Occipital lobe (tissue), 2 donors: ENCODE measurements around the gene COLEC11. TPM values are rescaled to one million over a fixed set of nuclear protein-coding genes. Genes with fewer than 3 reads are reported as not detected.
"Not testable (repeated sequence)": the region's sequence is repeated elsewhere in the genome, so short reads cannot be mapped to it uniquely, and the experiment has no call there.

ENCODE experiments used
- DNase-seq: peaks from one replicate; lab custom pipeline; 2025; lab: John Stamatoyannopoulos, UW
- total RNA-seq: library from RNA; depleted of rRNA; stranded (reverse); fragments of >200 nt; gene quantifications from one replicate; pipeline ENCODE4 v1.2.3, GENCODE V29; 2014

COLEC11 gene
- 0.78 TPM for total RNA-seq

- no peak for DNase-seq
These were observed at the start of gene COLEC11 for GRCh38 chr2:3594493-3595281. TSS of gene COLEC11 (plus strand) at chr2:3595112. CDS start at chr2:3604341, 9,229 bp downstream.

DNA sequence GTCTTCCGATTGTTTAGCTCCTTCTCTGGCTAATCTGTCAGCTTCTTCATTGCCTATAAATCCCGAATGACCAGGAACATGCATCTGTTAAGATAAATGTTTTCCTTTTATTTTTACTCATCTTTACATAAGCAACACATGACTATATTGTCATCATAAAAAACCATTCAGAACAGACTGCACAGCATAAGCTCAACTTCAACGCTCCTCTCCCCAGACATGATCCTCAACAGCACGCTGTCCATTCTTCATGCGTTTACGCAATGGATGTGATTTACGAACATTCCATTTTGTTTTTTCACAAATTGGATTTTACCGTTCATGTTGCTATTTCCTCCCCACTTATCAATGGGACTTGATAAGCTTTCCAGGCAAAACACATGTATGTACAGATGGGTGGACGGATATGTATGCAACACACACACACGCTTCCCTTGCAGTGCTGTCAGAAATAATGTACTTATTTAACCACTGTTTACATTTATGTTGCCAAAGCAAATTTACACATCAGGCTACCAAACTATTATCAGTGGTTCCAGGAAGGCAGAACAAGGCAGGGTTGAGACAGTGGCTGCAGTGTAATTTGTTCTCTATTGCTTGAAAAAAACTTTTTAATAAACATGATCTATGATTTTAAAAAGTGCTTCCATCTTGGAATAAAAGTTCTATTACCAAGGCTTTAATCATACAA is 49.0 kb upstream of the COLEC11 start:
- DNase-seq = no peak

DNA sequence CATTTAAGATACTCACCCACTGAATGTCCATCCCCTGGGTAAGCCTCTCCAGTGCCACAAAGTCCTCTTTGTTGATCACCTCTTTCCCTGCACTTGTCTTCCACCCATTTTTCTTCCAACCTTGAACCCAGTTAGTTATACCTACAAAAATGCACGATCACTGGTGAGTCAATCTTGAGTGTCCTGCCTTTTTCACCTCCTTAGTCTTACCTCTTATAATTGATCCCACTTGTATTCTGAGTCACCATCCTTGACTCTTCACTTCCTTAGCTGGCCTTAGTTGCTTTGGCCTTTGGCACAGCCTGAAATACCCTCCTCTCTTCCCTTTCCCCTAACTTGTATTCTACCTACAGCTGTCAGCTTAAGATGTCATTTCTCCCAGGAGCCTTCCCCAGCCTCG is 47.0 kb upstream of the COLEC11 start:
- no peak for DNase-seq

GRCh38 chr2:3553946-3554345 is 41.0 kb upstream of the COLEC11 start:
- no peak for DNase-seq

GRCh38 chr2:3557639-3558204 is 37.2 kb upstream of the COLEC11 start:
- DNase-seq = no peak

DNA sequence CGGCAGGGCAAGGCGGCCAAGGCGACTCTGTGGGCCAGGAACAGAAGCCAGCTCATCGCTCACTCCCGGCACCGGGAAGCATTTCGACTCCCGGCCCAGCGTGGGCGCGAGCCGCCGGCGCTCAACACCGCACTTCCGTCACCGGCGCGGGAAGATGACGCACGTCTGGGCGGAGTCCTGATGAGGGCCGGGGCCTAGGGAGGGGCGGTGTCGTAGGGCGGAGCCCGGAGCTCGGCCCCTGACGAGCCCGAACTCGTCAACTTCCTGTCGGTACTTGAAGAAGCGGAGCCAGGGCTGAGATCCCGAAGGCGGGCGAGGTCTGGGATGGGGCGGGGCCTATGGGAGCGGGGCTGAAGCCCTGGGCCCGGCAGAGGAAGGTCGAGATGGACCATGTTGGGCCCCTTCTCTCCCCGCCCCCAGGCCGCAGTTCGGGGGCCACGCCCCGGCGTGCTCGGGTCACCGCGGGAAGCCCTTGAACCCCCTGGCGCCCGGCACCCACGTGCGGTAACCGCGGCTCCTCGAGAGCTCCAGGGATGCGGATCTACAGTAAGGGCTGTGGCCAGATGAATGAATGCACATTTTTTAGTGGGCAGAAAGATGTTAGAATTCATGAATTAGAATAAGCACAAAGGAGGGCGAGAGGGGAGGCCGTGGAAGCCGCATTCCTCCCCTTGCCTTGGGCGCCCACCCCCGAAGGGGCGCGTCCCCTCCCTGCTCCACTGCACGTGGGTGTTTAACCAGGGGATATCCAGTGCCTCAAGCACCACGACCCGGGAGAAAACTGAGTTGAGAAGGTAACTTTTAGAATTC is 36.5 kb upstream of the COLEC11 start, which contains the start of gene RNASEH1:
TSS of gene RNASEH1 (minus strand) at position 129 of the 810 bp plus-strand sequence. CDS start at position 56, 73 bp downstream.
- DNase-seq = peak; percentile 97

GRCh38 chr2:3563521-3563976 is 31.4 kb upstream of the COLEC11 start:
- DNase-seq = no peak

- DNase-seq = no peak
These were observed 29.8 kb upstream of the COLEC11 start for GRCh38 chr2:3565117-3565516.

DNA sequence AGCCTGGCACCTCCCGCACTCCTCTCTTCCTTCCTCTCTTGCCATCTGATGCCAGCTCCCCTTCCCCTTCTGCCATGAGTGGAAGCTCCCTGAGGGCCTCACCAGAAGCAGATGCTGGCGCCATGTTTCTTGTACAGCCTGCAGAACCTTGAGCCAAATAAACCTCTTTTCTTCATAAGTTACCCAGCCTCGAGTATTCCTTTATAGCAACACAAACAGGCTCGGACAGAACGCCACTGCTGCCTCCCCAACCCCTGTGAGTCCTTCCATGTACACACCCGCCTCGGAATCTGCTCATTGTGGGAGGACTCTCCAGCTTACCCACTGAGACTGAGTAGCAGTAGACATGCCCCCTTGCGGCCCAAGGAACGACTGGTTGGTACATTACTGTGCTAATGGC is 28.1 kb upstream of the COLEC11 start:
- DNase-seq = no peak

- not testable (repeated sequence) for DNase-seq
These were observed 25.3 kb upstream of the COLEC11 start for GRCh38 chr2:3569656-3570055.

- no peak for DNase-seq
These were observed 23.6 kb upstream of the COLEC11 start for GRCh38 chr2:3571284-3571683.

DNA sequence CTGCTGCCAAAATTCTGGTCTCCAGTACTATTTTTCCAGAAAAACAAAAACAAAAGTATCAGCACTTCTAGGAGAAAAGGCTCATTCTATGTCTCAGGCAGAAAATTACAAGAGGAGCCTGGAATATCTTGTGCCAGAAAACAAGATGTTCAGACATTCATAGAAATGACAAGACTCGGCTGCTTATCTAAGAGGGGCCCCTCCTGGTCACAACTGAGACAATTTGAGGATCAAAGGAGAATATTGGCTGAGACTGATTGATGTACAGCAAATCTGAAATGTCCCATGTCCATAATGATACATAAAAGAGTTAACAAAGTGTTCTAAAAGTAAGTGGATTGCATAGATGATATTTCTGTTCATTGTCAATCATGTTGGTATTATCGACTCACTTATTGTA is 22.3 kb upstream of the COLEC11 start:
- DNase-seq = no peak

DNA sequence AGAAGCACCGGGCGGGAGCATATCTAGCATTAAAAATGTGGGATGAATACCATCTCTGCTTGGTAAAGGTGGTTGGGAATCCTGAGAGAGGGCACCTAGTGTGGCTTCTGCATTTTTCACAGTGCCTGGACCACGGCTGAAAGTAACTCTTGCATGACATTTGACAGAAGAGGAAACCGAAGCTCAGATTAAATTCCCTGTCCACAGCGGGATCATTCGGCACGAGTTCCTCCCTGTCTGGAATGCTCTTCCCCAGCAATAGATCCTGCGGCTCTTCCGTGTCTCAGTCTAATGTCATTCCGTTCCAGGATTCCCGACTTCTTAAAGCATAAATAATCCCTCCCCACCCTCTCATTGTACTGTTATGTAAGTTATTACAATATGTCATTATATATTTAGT is 20.8 kb upstream of the COLEC11 start:
- DNase-seq = no peak

DNA sequence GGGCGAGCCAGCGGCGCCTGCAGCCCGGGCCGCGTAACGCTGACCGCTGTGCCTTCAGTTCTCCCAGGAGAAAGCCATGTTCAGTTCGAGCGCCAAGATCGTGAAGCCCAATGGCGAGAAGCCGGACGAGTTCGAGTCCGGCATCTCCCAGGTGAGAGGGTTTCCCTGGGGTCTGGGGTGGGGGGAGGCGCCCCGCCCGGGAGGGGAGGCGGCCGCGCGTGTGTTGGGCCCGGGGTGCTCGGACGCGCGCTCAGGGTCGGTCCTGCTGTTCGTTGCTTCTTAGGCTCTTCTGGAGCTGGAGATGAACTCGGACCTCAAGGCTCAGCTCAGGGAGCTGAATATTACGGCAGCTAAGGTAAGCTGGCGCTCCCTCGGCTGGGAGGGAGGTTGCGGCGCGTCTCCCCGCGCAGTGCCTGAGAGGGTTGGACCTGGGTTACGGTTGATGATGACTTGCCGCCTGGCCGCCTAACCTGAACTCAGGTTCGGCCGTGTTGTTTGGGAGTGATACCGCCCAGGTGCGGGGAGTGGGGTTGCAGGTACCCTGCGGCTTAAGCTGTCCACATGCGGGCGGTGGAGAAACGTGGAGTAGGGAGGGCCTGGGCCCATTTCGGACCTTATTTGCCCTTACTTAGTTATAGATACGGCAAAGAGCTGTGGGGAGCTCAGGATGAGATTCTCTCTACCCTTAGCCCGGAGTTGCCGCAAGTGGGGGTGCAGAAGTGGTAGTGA is 19.2 kb upstream of the COLEC11 start:
- DNase-seq = no peak

DNA sequence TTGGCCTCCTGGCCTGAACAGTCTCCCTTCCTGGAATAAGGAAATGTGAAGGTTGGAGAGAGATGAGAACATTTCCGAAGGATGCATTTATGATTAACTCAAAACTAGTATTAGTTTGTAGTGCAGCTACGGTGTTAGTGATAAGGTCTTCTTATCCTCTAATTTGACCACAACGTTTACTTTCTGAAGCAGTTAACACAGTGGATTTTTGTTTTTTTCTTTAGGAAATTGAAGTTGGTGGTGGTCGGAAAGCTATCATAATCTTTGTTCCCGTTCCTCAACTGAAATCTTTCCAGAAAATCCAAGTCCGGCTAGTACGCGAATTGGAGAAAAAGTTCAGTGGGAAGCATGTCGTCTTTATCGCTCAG is 18.7 kb upstream of the COLEC11 start:
- not testable (repeated sequence) for DNase-seq

DNA sequence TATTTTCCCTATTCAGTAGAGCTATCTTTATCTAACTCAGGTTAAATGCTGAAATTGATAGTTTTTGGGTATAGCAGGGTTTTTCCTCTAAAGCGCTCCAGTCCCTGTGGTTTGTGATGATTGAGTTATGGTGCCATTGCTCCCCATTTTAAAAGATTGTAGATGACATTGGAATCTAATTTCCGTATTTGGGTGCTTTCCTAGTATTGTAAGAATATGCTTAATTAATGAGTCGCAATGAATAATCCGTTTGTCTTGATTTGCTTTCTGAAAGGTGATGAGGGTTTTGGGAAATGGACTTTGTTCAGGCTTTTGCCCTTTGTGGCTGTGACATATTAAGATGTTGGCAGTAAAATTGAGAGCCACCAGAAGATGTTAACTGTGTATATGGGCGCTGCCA is 15.9 kb upstream of the COLEC11 start:
- no peak for DNase-seq

GRCh38 chr2:3580449-3580848 is 14.5 kb upstream of the COLEC11 start:
- no peak for DNase-seq

DNA sequence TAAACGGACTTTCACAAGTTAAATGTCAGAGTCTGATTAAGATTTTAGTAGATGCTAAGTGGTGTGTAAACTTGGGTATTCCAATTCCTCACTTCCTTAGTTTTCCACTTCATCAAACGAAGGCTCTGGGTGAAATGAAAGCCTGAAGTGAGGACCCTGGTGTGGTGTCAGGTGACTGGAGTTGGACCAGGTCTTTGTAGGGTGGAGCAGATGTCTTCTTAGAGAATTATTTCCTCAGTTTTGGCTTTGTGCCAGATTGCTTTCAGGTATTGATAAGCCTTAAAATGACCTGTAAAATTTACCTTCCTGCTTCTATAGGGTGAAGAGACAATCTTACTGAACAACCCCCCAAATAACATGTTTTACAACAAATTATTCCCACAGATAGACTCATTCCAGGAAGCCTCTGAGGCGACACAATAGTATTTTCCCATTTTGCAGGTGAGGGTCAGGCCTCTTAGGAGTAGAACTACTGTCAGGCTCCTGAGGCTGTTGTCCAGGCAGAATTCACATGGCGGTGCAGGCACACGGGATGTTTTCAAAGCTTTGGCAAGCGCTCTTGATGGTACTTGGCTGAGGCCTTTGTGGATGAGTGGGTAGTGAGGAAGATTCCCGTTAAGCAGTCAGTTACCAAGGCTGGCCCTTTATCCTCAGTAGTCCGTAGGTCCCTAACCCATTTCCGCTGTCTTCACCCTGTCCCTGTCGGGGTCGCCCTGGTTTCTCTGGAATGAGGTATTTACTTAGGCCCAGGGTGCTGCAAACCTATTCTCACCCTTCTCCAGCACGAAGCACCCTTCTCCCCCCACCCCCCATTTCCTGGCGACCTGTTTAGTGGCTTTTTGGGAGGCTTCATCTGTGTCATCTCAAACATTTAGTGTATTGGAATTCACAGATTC is 13.3 kb upstream of the COLEC11 start:
- DNase-seq = no peak

DNA sequence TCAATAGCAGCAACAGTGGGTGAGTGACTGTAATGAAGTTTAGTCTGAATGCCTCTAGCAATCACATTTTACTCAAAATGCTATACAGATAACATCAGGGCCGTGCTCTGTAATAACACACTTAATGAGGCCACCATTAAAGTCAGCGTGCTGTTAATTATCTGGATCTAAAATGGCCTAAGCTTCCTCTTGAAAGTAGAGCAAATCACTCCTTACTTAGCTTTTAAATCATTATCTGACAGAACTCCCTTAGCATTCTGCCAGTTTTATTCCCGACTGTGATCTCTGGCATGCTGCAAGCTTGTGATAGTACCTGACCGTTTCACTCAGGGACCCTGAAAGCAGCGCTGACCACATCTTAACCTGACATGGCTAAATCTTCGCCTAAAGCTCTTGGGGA is 10.8 kb upstream of the COLEC11 start:
- DNase-seq = no peak
